Kidney (tissue), 14 donors: Measurements from ENCODE around the gene ST3GAL3. TPM values are rescaled to one million over a fixed set of nuclear protein-coding genes. Genes with fewer than 3 reads are reported as not detected.

Experiments
- DNase-seq, 5 donors: peaks; one replicate each; pipeline ENCODE4 v3.0.0-alpha.2; 2013 to 2020
- FAIRE-seq: peaks from 2 replicates; lab custom pipeline; 2012; peaks lifted over from hg19 to GRCh38; lab: Jason Lieb, UNC
- H3K27ac ChIP-seq, 2 donors: one replicate each; pipeline ENCODE4 v1.7.0; 2013; ENCODE audit warnings: low read depth in 2 of 2, low read length in 2 of 2, inconsistent platforms in 1 of 2
- H3K27me3 ChIP-seq: one replicate; pipeline ENCODE4 v1.7.1; 2013; ENCODE audit warnings: low read length, inconsistent platforms; ENCODE audit not compliant: control insufficient read depth, insufficient read depth
- H3K36me3 ChIP-seq, 3 donors: one replicate each; pipeline versions ENCODE4 v1.7.0 to v1.7.1; 2013; ENCODE audit warnings: low read length in 3 of 3, control low read depth in 1 of 3, inconsistent platforms in 1 of 3; ENCODE audit not compliant: insufficient read depth in 3 of 3, control insufficient read depth in 2 of 3
- H3K4me1 ChIP-seq, 3 donors: one replicate each; pipeline versions ENCODE4 v1.7.0 to v1.7.1; 2013; ENCODE audit warnings: low read length in 3 of 3, inconsistent platforms in 1 of 3, low read depth in 1 of 3; ENCODE audit not compliant: control insufficient read depth in 2 of 3, insufficient read depth in 2 of 3
- H3K4me3 ChIP-seq, 3 donors: one replicate each; pipeline versions ENCODE4 v1.7.0 to v1.8.1; 2013; ENCODE audit warnings: low read length in 3 of 3, control low read depth in 1 of 3, inconsistent platforms in 1 of 3
- H3K9ac ChIP-seq, 3 donors: one replicate each; pipeline versions ENCODE4 v1.7.0 to v1.7.1; 2013; ENCODE audit warnings: low read length in 3 of 3, control low read depth in 1 of 3, inconsistent platforms in 1 of 3
- H3K9me3 ChIP-seq, 3 donors: one replicate each; pipeline versions ENCODE4 v1.7.0 to v1.7.1; 2013; ENCODE audit warnings: low read length in 3 of 3, control low read depth in 1 of 3, inconsistent platforms in 1 of 3; ENCODE audit not compliant: control insufficient read depth in 2 of 3, insufficient read depth in 1 of 3
- CTCF ChIP-seq: IDR thresholded peaks from 3 replicates; pipeline ENCODE4 v1.5.1; 2012; ENCODE audit warnings: mild to moderate bottlenecking, moderate library complexity, borderline replicate concordance; ENCODE audit not compliant: insufficient read depth; ENCODE audit errors: extremely low read depth
- intact Hi-C: fragments of 100-400 bp; cut with DNase I; formaldehyde crosslinking; loops from one replicate; pipeline ENCODE4 v1.11.1; 2022
- polyA plus RNA-seq: library from polyadenylated mRNA; stranded (reverse); fragments of 350-450 nt; fragmentation: Illumina TruSeq; extraction: RNeasy Lipid Tissue Mini Kit (QIAGEN cat#74804); gene quantifications from one replicate; pipeline ENCODE4 v1.2.3, GENCODE V29; 2014; ENCODE audit warnings: low read depth, low replicate concordance; ENCODE audit not compliant: insufficient read depth
- total RNA-seq: library from RNA; stranded (reverse); fragmentation: NEBNext Ultra II Directional; extraction: Animal tissue kit (Norgen Biotek cat#: 25700); gene quantifications from one replicate; pipeline ENCODE4 v1.2.1, GENCODE V29; 2021
- donor health status: control.
- donor health status: control.
- donor health status: control.
- donor health status: control.
- donor health status: control.
- donor health status: DM: yes; HTN: yes; CAD: no.
- donor health status: Normal renal cell carcinoma (clear cell type).

ST3GAL3 gene
- total and polyA plus RNA-seq, 2 donors from 2014 or later = 15.3 to 21.3 TPM

- intact Hi-C loops = no loop called here
- FAIRE-seq = no peak
- H3K4me3 ChIP-seq = no peak overlapping the region
- H3K36me3 ChIP-seq = peaks cover 22 to 84% (median 75%) of the 10 kb centered on the region in 3 donors
- H3K27me3 ChIP-seq = no peaks in the 10 kb centered on the region
- no peak overlapping the region for H3K9ac ChIP-seq
- H3K27ac ChIP-seq = no peak overlapping the region
- no peaks in the 10 kb centered on the region for H3K9me3 ChIP-seq
- H3K4me1 ChIP-seq = no peaks in the 10 kb centered on the region
- no peak for TF ChIP-seq CTCF
- DNase-seq = no peak
Measured at GRCh38 chr1:43689289-43689688, 18.0 kb upstream of the ST3GAL3 start.

- no peaks in the 10 kb centered on the region for H3K9me3 ChIP-seq
- no peak overlapping the region for H3K27ac ChIP-seq
- TF ChIP-seq CTCF = no peak
- no peak overlapping the region for H3K4me3 ChIP-seq
- no peaks in the 10 kb centered on the region for H3K4me1 ChIP-seq
- no peaks in the 10 kb centered on the region for H3K27me3 ChIP-seq
- DNase-seq = no peak
- no peak for FAIRE-seq
- H3K9ac ChIP-seq = no peak overlapping the region
- H3K36me3 ChIP-seq = peaks cover 14 to 93% (median 86%) of the 10 kb centered on the region in 3 donors
- intact Hi-C loops = no loop called here
Measured at GRCh38 chr1:43691871-43692815, 15.2 kb upstream of the ST3GAL3 start.

GRCh38 chr1:43693371-43693770 is 14.0 kb upstream of the ST3GAL3 start:
- no peak for DNase-seq
- no peak overlapping the region for H3K27ac ChIP-seq
- no peak for TF ChIP-seq CTCF
- no peaks in the 10 kb centered on the region for H3K27me3 ChIP-seq
- intact Hi-C loops = no loop called here
- H3K36me3 ChIP-seq = peaks cover 14 to 91% (median 89%) of the 10 kb centered on the region in 3 donors
- no peak for FAIRE-seq
- no peaks in the 10 kb centered on the region for H3K4me1 ChIP-seq
- H3K9me3 ChIP-seq = no peaks in the 10 kb centered on the region
- H3K9ac ChIP-seq = no peak overlapping the region
- H3K4me3 ChIP-seq = no peak overlapping the region
